Measurements from ENCODE around the gene TBL1XR1.

- no peak for TF ChIP-seq POLR2A (IDR thresholded peaks at IDR 0.05; ENCODE audit: low read depth, low read length)
- TF ChIP-seq CTCF (IDR thresholded peaks at IDR 0.05; ENCODE audit: extremely low read depth in 1 of 2, insufficient read depth in 1 of 2, low read depth in 1 of 2, low read length in 2 of 2), result no peak
- no peak for TF ChIP-seq JUN (IDR thresholded peaks at IDR 0.05; ENCODE audit: borderline replicate concordance, insufficient read depth, insufficient read length, low read depth)
- no peak for TF ChIP-seq EZH2 (IDR thresholded peaks at IDR 0.05; ENCODE audit: borderline replicate concordance, low read depth, low read length, severe bottlenecking)
- no peak for TF ChIP-seq POLR2AphosphoS5 (IDR thresholded peaks at IDR 0.05; ENCODE audit: insufficient read depth, low read depth, low read length)
- TF ChIP-seq GATA2 (IDR thresholded peaks at IDR 0.05; ENCODE audit: insufficient read depth, insufficient read length, low read depth, low read length), result no peak
- TF ChIP-seq MAX (IDR thresholded peaks at IDR 0.05; ENCODE audit: insufficient read depth, insufficient read length), result no peak
- no peak for TF ChIP-seq MYC (IDR thresholded peaks at IDR 0.05; ENCODE audit: low read depth, low read length)
Measured at GRCh38 chr3:177114253-177114652, 83.0 kb downstream of the TBL1XR1 start.

All from endothelial cell of umbilical vein (primary cell).